SIG-M5 treated with dmso at 0.1 percent for 504 hours (cell line): ENCODE data around the gene CETN3.
A peak's percentile ranks its signal among the peaks of the same experiment; 100 is the strongest.

Source experiments
- DNase-seq: peaks from one replicate; lab custom pipeline; 2025; ENCODE audit not compliant: unreplicated experiment; lab: John Stamatoyannopoulos, UW

Gene CETN3

DNA sequence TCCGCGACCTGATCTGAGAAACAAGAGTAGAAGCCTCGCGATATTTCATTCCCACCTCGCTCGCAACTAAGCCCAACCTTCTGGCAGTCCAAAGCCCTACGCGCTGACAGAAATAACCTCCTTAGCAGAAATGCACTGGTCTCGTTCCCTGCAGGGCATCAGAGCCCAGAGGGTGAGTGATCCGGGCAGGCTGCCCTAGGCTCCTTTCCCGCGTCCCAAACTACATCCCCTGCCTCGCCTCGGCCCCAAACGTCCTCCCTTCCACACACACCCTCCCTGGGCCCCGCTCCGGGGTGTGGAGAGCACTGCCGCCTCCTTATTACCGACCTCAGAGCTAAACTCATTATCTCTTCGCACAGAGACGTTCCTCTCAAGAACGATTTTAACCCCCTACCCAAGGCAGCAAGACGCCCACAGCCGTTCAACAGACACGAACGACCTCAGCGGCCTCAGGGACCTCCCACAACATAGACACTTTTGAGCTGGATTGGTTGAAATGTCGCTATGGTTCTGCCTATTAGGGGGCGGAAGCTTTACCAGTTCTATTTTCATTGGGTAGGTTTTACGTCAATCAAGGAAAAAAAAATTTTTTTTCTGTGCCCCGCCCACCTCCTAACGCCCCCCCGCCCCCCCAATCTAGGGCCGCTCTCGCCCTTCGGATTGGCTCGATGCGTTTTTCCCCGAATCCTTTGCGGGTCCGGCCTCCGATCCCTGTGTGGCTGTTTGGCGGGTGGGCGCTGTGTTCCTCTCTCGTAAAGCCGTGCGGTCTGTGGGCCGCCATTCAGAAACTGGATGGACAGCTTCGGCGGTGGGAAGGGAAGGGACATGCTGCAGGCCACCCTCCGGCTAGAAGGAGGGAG, at the start of gene CETN3:
TSS of gene CETN3 (minus strand) at position 439 of the 860 bp plus-strand sequence. CDS start at position 344, 95 bp downstream.
- DNase-seq: peak; percentile 99

DNA sequence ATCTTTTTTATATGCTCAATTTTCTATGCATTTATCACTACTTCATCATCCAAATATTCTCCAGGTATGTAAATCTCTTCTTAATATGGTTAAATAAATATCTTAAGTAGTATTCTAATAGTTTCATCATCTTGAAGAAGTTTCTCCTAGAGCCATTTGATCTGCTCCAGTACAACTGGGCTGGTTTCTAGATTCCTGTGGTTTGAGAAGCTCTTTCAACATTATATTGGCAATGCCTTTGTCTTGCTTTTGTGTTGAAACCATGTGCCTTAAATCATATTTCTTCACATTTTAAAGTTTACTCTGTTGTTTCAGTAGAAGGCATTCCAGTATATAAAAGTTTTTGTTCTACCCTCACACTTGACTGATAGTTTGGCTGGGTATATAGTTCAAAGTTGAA, 37.4 kb upstream of the CETN3 start:
- no peak for DNase-seq

DNA sequence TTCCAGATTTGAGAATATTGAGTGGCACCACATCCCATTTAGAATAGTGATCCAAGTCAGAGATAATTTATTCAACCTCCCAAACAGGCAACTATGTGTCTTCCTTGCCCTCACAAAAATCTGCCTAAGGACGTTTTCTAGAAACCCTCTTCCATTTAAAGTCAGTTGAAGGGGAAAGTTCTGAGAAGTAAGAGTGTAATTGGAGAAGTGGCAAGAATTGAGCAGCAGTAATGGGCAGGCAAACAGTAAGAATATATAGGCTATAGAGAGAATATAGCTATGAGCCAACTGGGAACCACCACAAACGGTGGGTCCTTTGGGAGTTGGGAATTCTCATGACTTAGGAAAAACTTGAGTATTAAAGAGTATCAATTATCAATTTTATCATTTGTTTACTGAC, 31.1 kb upstream of the CETN3 start:
- no peak for DNase-seq

DNA sequence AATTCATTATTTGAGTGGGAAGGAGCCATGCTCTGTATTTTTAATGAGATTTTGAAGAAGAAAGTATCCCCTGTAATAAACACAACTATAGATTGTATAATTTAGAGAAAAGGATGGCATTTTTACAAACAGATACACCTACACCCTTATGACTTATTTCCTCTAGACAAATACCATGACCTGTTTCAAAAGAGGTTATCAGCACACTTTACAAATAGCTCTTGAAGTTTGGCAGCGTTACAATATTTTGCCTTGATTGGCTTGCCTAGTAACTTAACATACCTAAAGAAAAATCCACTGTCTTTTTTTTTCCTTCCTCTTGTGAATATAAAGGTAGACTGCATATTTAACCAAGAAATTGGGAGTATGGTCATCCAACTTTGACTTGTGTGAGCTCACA, 28.5 kb upstream of the CETN3 start:
- no peak for DNase-seq

DNA sequence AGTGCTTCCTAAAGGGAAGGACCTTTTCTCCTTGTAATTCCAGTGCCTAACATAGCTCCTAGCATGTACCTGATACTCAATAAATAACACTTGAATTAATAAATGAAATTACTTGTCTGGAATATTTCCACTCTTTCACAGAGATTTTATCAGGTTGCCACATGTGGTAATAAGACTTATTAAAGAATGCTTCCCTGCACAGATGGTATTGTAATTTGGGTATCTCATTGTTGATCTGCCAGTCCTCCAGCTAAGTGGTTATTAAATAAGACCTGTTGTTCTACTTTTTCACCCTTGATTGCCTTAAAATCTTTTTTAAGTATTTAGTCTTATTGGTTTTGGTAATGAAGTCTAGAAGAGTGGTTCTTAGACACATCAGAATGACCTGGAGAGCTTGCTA, 28.1 kb upstream of the CETN3 start:
- no peak for DNase-seq

DNA sequence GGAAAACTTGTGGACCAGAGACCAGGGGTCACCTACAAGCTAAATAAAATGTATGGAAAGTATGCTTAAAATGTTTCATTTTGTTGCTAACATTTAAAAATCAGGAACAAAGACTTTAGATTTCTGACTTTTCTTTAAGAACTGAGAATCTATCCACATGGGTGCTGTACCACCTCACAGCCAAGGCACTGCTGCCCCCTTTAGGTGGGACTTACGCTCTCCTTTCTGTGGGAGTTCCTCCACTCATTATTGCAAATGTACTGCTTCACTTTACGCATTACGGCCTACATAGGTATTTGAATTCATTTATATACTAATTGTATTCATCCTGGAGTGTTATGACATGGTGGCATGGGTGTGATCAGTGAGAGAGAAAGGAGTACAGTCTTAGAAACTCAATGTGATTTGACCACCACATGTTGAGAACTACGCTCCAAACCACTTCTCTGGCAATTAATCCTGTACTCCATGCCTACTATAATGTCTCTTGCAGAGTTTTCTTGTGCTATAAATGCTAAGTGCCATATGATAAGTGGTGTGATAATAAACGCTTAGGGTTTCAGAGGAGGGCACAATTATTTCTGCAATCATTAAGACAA, 24.7 kb upstream of the CETN3 start:
- peak; percentile 31 for DNase-seq

DNA sequence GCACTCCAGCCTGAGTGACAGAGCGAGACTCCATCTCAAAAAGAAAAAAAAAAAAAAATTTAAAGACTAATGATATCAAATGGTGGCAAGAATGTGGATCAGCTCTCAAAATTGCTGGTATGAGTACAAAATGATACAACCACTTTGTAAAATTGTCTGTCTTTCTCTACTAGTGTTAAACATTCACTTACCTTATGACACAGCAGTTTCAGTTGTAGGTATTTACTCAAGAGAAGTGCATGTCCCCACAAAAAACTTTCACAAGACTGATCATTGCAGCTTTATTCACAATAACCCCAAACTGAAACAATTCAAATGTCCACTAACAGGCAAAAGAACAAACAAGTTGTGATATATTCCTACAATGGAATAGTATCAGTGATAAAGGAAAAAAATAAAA, 14.7 kb upstream of the CETN3 start:
- no peak for DNase-seq

DNA sequence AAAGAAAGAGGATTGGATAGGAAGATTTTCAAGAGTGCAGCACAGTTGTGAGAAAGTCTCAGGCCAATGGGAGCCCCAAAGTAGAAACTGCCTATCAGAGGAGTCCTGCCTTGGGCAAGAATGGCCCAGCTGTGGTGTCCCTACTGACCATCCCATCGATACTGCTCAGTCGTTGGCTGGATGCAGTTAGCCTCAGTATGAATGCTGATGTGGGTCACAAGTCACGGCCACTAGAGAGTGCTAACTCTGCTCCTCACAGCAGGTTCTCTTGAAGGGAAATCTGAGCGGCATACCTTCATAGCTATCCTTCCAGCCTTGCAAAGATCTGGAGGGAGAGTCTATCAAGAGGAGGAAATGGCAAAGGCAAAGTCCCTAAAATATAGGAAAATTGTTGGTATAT, 11.6 kb upstream of the CETN3 start:
- DNase-seq: no peak

DNA sequence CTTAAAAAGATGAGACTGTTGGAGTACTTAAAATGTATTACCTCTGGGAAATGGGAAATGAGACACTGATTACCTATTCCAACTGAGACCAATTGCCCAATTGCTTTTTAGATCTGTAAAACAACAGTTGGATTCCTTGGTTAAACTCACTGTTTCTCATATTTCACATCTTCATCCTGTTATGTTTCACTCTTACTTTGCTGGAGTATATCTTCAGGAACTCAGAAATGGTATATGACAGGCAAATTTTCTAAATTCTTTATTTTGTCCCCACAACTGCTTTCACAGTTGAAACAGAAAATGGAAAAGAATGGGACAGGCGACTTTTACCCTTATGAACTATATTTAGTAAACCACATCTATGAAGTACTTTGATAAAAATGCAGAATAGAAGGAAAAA, 8.7 kb upstream of the CETN3 start:
- no peak for DNase-seq

DNA sequence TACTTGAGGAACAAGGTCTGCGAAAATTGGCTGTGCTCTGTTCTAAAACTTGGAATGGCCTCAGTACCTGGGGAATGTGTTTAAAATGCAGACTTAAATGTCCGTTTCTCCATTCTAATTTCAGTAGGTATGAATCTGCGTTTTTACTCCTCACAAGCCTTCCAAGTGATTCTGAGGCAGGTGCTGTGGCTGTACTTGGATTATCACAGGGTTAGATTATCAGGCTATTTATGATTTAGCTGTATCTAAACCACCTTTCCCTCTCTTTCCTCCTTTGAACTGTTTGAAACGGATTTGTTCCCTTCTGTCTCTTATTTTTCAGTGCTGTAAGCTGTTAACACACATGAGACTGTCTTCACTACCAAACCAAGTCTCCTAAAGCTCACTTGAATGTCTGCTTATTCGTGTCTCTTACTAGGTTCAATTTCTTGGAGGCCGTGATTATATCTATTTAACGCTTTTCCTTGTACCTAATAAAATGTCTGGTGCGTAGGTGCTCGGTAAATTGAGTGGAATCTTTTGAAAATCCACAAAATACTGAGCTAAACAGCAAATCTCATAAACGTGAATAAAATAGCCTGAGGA, 714 bp upstream of the CETN3 start:
- DNase-seq: peak; percentile 38

DNA sequence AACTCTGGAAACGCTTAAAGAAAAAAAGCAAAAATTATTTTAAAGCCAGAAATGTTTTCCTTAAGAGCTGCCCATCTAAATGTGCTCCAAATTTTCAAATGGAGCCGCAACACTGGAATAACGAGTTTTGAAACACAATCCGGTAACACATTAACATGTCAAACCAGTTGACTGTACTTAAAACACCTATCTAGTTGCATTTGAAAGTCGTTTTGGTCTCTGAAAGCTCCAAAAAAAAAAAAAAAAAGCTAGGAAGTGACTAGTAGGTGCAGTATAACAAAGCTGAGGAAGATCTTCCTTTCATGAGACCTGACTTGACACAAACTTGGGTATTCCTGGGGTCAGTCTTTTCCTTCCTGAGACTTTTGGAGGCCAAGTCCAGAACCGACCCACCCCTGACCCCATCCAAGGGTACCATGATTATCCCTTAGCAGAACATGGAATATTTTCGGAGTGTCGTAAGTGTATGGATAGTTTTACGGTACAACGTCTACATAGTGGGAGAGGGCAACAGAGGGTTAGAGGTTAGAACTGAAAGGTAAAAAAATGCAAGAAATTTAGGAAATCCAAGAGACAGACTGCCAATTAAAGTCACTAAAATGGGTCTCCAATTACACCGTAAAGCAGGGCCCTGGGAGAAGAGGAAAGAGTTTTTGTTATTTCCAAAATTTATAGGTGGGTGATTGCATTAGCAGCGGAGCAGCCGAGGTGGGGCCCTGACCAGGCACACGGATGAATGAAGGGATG, 812 bp downstream of the CETN3 start:
- DNase-seq: no peak

DNA sequence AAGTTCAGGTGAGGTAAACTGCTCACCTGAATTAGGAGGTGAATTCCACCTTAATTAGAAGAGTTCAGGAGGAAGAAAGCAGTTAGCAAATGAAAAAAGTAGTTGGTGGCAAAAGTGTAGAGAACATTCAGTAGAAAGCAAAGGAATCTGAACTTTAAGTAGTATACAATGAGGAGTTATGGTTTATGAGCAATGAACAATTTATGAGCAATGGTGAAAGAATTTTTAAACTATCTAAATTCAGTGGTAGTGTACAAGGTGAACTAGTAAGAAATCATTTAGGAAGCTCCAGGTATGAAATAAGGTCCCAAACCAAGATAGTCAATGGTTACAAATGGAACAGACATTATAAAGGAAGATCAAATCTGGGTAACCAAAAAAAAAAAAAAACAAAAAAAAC, 3.1 kb downstream of the CETN3 start:
- no peak for DNase-seq

DNA sequence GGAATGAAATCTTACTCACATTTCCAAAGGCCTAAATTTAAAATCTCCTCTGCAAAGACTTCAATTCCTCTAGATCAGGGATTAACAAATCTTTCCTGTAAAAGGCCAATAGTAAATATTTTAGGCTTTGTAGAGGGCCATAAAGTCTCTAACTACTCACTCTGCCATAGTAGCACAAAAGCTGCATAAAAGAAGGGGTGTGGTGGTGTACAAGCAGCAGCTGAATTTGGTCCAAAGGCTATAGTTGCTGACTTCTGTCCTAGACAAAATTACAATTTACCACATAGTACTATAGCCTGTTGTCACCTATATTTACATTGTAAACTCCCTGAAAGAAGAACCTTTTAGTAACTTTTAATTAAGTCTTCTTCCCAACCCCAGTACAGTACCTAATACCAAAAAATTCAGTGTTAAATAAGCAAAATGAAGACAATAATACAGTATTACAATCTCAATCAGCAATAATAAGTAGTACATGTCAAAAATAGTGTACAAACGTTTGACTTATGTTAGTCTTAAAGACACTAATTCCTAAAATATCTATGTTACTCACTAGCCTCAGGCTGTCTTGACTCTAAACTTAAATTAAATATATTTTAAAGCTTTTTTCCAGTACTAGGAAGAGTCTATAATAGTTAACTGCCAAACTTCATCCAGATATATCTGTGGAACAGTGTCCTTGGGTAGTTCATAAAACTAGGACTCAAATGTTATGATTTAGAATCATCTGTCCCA, 6.9 kb downstream of the CETN3 start:
- no peak for DNase-seq

DNA sequence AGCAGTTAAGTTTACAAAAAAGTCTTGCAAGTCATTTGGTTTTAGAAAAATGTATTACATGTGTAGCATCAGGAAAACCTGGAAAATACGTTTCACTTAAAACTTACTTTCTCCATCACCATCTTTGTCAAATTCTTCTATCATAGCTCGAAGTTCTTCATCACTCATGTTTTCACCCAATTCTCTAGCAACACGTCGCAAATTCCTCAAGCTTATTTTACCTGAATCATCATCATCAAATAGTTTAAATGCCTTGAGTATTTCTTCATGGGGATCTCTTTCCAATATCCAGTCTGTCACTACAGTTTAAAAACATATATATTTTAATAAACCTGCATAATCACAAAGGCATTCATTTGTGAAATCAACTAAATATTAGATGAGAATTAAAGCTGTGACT, 10.3 kb downstream of the CETN3 start:
- no peak for DNase-seq

DNA sequence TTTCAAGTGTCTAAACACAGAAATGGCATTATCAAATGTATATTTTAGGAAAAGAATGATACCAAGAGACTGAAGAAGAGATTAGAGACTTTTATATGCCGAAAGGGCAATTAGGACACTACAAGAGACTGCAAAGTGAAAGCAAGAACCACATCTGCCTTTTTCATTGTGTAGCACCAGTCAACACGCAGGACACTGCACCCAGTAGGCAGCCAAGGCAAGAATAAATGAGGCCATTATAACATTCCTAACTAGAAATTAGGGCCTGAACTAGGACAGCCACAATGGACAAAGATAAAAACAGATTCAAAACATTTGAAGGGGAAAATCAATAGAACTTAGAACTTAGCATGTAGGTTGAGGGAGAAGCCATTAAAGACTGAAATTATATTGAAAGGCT, 10.8 kb downstream of the CETN3 start:
- no peak for DNase-seq

DNA sequence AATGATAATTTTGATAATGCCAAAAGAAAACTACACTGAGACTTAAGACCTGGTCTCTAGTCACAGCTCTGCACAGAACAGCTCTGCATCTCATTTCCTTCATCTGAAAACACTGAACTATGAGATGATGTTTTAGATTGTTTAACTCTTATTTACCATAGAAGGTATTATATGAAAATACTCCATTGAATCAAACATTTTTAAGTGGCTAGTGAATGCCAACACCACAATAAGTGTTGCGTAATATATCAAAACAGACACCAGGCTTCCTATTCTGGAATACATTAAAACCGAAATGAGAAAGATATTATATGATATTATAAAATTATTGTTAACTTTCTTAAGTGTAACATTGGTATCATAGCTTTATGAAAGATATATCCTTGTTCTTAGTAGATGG, 14.6 kb downstream of the CETN3 start:
- DNase-seq: no peak

DNA sequence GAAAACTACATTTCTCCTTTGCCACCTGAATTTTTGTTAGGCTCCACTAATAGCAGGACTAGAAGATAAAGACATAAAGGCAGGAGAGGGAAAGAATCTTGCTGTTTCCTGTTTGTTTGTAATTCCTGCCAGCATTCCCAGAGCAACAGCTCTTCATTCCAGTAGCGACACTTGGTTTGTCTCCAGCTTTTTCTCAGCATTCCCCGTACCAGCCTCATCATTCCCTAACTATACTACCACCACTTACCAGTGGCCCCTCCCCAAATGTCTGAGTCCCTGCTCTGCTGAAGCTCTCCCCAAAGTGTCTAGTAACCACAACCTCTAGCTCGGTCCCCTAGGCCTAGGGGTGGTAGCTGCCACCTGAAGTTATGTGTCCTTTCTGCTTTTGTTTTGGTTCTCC, 18.6 kb downstream of the CETN3 start:
- no peak for DNase-seq

DNA sequence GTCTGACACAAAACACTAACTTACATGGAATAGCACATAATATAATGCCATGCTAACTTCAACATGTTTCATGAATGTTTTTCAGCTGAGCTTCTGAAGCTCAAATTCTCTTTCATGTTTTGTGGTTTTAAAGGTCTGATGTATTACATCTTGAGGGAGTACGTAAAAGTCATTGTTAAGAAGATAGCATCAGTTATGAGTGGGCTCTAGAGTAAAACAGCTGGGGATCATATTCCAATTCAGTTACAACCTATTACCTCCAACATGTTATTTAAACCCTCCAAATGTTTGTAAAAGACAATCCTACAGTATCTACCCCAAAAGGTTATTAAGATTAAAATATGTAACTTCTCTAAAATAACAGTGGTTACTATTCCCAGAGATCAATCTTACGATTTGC, 19.2 kb downstream of the CETN3 start:
- no peak for DNase-seq

DNA sequence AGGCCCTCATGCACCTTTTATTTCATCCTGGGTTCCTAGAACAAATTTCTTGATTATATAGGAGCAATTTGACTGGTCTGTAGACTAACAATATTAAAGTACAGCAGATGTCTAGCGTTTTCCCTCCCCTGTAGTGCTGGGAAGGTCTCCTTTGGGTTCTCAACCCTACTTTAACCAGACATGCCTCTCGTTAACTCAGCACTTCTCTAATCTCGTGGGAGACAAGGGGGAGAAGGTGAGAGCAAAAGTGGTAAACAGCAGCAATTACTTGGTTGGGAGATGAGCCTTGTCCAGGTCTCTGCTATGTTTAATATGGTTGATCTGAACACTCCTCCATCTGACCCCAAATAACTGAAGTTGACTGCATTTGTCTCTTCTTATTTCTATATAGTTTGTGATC, 22.0 kb downstream of the CETN3 start:
- no peak for DNase-seq

DNA sequence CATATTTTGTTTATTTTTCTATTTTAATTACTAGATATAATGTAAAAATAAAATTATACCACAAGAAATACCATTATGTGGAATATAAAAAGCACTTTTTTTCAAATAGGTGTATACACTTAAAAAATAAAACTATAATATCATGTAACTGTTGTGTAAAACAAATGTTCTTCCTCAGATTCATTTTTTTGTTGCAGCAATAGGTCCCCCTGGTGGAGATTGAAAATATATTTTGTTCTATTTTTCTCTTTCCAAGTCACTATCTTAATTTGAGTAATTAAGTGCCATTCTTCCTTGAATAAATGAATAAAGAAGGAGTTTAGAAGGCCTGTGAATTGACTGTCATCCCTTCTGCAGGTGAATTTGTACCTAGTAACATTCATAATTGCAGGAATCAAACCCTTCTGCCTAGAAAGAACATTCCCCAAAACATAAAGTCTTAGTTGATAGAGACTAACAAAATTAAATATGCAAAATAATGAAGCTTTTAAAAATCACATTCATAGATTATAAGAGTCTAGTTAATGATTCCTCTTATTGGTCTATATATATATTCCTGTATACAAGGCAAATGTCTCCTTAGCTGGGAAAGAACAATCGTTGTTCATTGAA, 23.4 kb downstream of the CETN3 start:
- peak; percentile 26 for DNase-seq

DNA sequence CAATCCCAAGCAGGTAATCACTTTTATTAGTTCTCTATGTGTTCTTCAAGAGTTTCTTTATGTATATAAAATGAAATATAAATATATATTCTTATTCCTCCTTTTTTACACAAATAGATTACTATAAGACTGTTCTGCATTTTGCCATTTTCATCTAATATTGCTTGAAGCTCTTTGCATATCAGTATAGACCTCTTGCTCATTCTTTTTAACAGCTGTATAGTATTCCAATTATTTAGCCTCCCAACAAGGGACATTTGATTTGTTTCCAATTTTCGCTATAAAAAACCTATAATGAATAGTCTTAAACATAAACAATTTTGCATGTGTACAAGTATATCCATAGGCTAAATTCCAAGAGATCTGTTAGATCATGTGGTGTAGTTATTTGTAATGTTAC, 25.2 kb downstream of the CETN3 start:
- DNase-seq: no peak
